ENCODE results near the gene DENND6A.

GRCh38 chr3:57709559-57709958, 16.7 kb upstream of the DENND6A start:
- TF ChIP-seq CTCF (IDR thresholded peaks at IDR 0.05) (no peak), POLR2A (IDR thresholded peaks at IDR 0.05) (no peak)

Measured in Peyer's patch (tissue), 4 donors.